Panc1 (cell line): ENCODE data around the gene OFD1. TPM values are rescaled to one million over a fixed set of nuclear protein-coding genes. Genes with fewer than 3 reads are reported as not detected.

Experiments used
- ATAC-seq: fragments of 200-7000 bp; cut with Tn5 transposase; 2 replicates; pipeline ENCODE4 v1.9.1; 2020; ENCODE audit warnings: mild to moderate bottlenecking, moderate library complexity
- BruUV-seq: library from RNA; stranded (reverse); fragments of 400-500 nt; replicated peaks from 2 replicates; lab custom pipeline; 2021; lab: Mats Ljungman, UMichigan
- CTCF ChIA-PET: fragments of 300-600 bp; sonication (Branson Sonifier 250); formaldehyde crosslinking; loops from one replicate; lab custom pipeline; 2022; ENCODE audit warnings: antibody characterized with exemption; lab: Charles Lee
- POLR2A ChIA-PET: fragments of 300-600 bp; sonication (Branson Sonifier 250); formaldehyde crosslinking; loops from one replicate; lab custom pipeline; 2022; ENCODE audit warnings: antibody characterized with exemption; lab: Charles Lee
- DNase-seq: peaks from one replicate; pipeline ENCODE4 v3.0.0-alpha.2; 2010; ENCODE audit warnings: low read depth, low spot score
- H3K27ac ChIP-seq: 2 replicates; pipeline ENCODE4 v1.5.1; 2011; ENCODE audit warnings: mild to moderate bottlenecking, low read length, inconsistent platforms
- H3K27me3 ChIP-seq: fragments of 200-500 bp; sonication (Bioruptor generic); 2 replicates; pipeline ENCODE4 v1.6.0; 2014; ENCODE audit warnings: low read length, inconsistent platforms; ENCODE audit not compliant: control insufficient read depth, insufficient read depth
- H3K36me3 ChIP-seq: fragments of 200-500 bp; sonication (Bioruptor generic); 2 replicates; pipeline ENCODE4 v1.5.1; 2014; ENCODE audit warnings: inconsistent platforms, mild to moderate bottlenecking, low read length, moderate library complexity; ENCODE audit not compliant: control insufficient read depth, insufficient read depth
- H3K4me1 ChIP-seq: 2 replicates; pipeline ENCODE4 v1.5.1; 2011; ENCODE audit warnings: inconsistent platforms, mild to moderate bottlenecking, low read length, moderate library complexity; ENCODE audit not compliant: control insufficient read depth, insufficient read depth
- H3K4me3 ChIP-seq, 2 experiments: 2 replicates each; pipeline ENCODE4 v1.5.1; 2011 to 2012; ENCODE audit warnings: low read depth in 2 of 2, low read length in 2 of 2, mild to moderate bottlenecking in 2 of 2, inconsistent platforms in 1 of 2, moderate library complexity in 1 of 2
- H3K9me3 ChIP-seq: fragments of 200-500 bp; sonication (Bioruptor generic); 2 replicates; pipeline ENCODE4 v1.5.1; 2014; ENCODE audit warnings: low read depth, mild to moderate bottlenecking, inconsistent platforms, low read length, moderate library complexity; ENCODE audit not compliant: control insufficient read depth, insufficient read depth
- CTCF ChIP-seq: fragments of 450-650 bp; IDR thresholded peaks from 2 replicates; pipeline ENCODE4 v1.5.1; 2017; ENCODE audit warnings: mild to moderate bottlenecking
- POLR2AphosphoS5 ChIP-seq: IDR thresholded peaks from 2 replicates; pipeline ENCODE4 v1.6.1; 2012; ENCODE audit warnings: mild to moderate bottlenecking, low read depth, low read length, moderate library complexity
- REST ChIP-seq, 2 experiments: IDR thresholded peaks; 2 replicates each; pipeline ENCODE4 v1.6.1; 2011 to 2012; ENCODE audit warnings: low read depth in 2 of 2, control low read depth in 1 of 2, low read length in 1 of 2, mild to moderate bottlenecking in 1 of 2, moderate library complexity in 1 of 2; ENCODE audit not compliant: insufficient read depth in 1 of 2
- SIN3A ChIP-seq: IDR thresholded peaks from 2 replicates; pipeline ENCODE4 v1.6.1; 2012; ENCODE audit warnings: low read depth, mild to moderate bottlenecking, low read length, moderate library complexity, borderline replicate concordance; ENCODE audit not compliant: insufficient read depth
- TCF7L2 ChIP-seq: IDR thresholded peaks from 2 replicates; pipeline ENCODE4 v1.6.1; 2011; ENCODE audit warnings: mild to moderate bottlenecking, low read depth, low read length, inconsistent platforms
- in situ Hi-C: cut with HindIII; loops from 2 replicates; pipeline ENCODE4 v1.10.0; 2016; ENCODE audit warnings: low sequenced_read_pairs, low pct_unique_long_range_greater_than_20kb
- intact Hi-C: fragments of 100-400 bp; cut with micrococcal nuclease; formaldehyde crosslinking; loops from one replicate; pipeline ENCODE4 v1.10.0; 2022; ENCODE audit not compliant: unreplicated experiment
- total RNA-seq: library from RNA; stranded (reverse); gene quantifications from one replicate; pipeline ENCODE4 v1.2.1, GENCODE V29; 2021; ENCODE audit not compliant: unreplicated experiment

Gene OFD1
- total RNA-seq, 1 experiment from 2014 or later: 22.8 TPM

- no peak for TF ChIP-seq TCF7L2
- no peak for TF ChIP-seq POLR2AphosphoS5
- TF ChIP-seq SIN3A: no peak
- no peak for TF ChIP-seq CTCF
- TF ChIP-seq REST (IDR thresholded peaks at IDR 0.05; ENCODE audit: insufficient read depth in 1 of 2, low read depth in 2 of 2, low read length in 1 of 2): no peak
- intact Hi-C loops: no loop called here
- POLR2A ChIA-PET: no interaction called here
Observed at GRCh38 chrX:13697976-13698375, 36.6 kb upstream of the OFD1 start.

GRCh38 chrX:13698432-13698831, 36.1 kb upstream of the OFD1 start:
- intact Hi-C loops (no loop called here), in situ Hi-C loops (no loop called here)
- Histone ChIP-seq H3K36me3 (no peaks in the 10 kb centered on the region), H3K9me3 (no peaks in the 10 kb centered on the region), H3K4me1 (peaks cover 3% of the 10 kb centered on the region; the same call in 1 of the 2 replicates), H3K27me3 (no peaks in the 10 kb centered on the region), H3K4me3 (no peak overlapping the region), H3K27ac (no peak overlapping the region)
- no TSS peak for BruUV-seq
- ChIA-PET CTCF (interaction anchor here (0.6 kb wide), 1 partner anchor 9 kb away, joined by 6 read pairs; the partner anchor contains the start of gene RAB9A), POLR2A (interaction anchor here (0.6 kb wide), 1 partner anchor 1297 kb away, joined by 9 read pairs; no protein-coding TSS in a partner anchor)
- ATAC-seq: no peak
- TF ChIP-seq POLR2AphosphoS5 (no peak), SIN3A (no peak), REST (IDR thresholded peaks at IDR 0.05; ENCODE audit: insufficient read depth in 1 of 2, low read depth in 2 of 2, low read length in 1 of 2) (no peak), CTCF (no peak), TCF7L2 (no peak)
- DNase-seq: no peak

More at GRCh38 chrX:13697976-13698375, 36.6 kb upstream of the OFD1 start:
- no TSS peak for BruUV-seq
- no peak for DNase-seq
- in situ Hi-C loops: no loop called here
- peaks cover 3% of the 10 kb centered on the region; the same call in 1 of the 2 replicates for H3K4me1 ChIP-seq
- H3K36me3 ChIP-seq: no peaks in the 10 kb centered on the region
- H3K27ac ChIP-seq: no peak overlapping the region
- H3K9me3 ChIP-seq: no peaks in the 10 kb centered on the region
- no peak for ATAC-seq
- H3K4me3 ChIP-seq: no peak overlapping the region
- no peaks in the 10 kb centered on the region for H3K27me3 ChIP-seq
- CTCF ChIA-PET: no interaction called here
